ENCODE measurements around the gene CREB5.

CREB5 gene

GRCh38 chr7:28413011-28413410 is 693 bp downstream of the CREB5 start:
- Histone ChIP-seq H3K27me3 (ENCODE audit: control insufficient read depth in 1 of 2, insufficient read depth in 1 of 2, low read length in 2 of 2) (no peaks in the 10 kb centered on the region), H4K91ac (ENCODE audit: low read length) (no peak overlapping the region), H2BK15ac (ENCODE audit: low read depth, poor library complexity, severe bottlenecking) (no peak overlapping the region), H3K27ac (ENCODE audit: low read length, poor library complexity, severe bottlenecking) (no peak overlapping the region), H2BK12ac (ENCODE audit: low read length in 2 of 2) (no peak overlapping the region), H3K23ac (ENCODE audit: low read length in 2 of 2) (no peak overlapping the region), H3K4me3 (ENCODE audit: insufficient read depth in 1 of 2, low read depth in 1 of 2, low read length in 2 of 2) (no peak overlapping the region), H3K4me2 (ENCODE audit: low read length, poor library complexity, severe bottlenecking) (no peak overlapping the region), H2AFZ (ENCODE audit: low read depth, low read length) (no peak overlapping the region), H4K8ac (ENCODE audit: low read length) (no peak overlapping the region), H2BK5ac (ENCODE audit: low read depth, low read length, poor library complexity, severe bottlenecking) (no peak overlapping the region), H2AK5ac (ENCODE audit: low read length, severe bottlenecking) (no peak overlapping the region), H3K36me3 (ENCODE audit: control insufficient read depth in 1 of 2, insufficient read depth in 2 of 2, low read depth in 1 of 2, low read length in 2 of 2) (no peaks in the 10 kb centered on the region), H3K4me1 (ENCODE audit: control insufficient read depth, insufficient read depth, low read depth, low read length) (peaks cover 9% of the 10 kb centered on the region), H3K4ac (ENCODE audit: low read depth in 1 of 2, low read length in 2 of 2) (no peak overlapping the region), H3K9me3 (ENCODE audit: control insufficient read depth, low read length) (no peaks in the 10 kb centered on the region), H3K79me1 (replicated peaks; ENCODE audit: low read length, poor library complexity, severe bottlenecking) (peaks cover 11% of the 10 kb centered on the region), H3K14ac (ENCODE audit: low read length in 2 of 2) (no peak overlapping the region), H3K9ac (ENCODE audit: low read length) (peak overlapping the region; percentile 98), H3K18ac (ENCODE audit: low read depth in 1 of 2, low read length in 2 of 2) (no peak overlapping the region), H2BK120ac (ENCODE audit: low read depth, low read length) (no peak overlapping the region)
- WGBS = no CpG with 5 or more reads among the region's 1 CpG
- DNase-seq = no peak

GRCh38 chr7:28414453-28414852 is 2.1 kb downstream of the CREB5 start:
- WGBS = no CpG with 5 or more reads among the region's 1 CpG
- no peak overlapping the region for H2AFZ ChIP-seq (ENCODE audit: low read depth, low read length)
- no peak overlapping the region for H2BK12ac ChIP-seq (ENCODE audit: low read length in 2 of 2)
- no peak overlapping the region for H3K23ac ChIP-seq (ENCODE audit: low read length in 2 of 2)
- no peak for DNase-seq
- no peaks in the 10 kb centered on the region for H3K9me3 ChIP-seq (ENCODE audit: control insufficient read depth, low read length)
- H4K8ac ChIP-seq (ENCODE audit: low read length) = no peak overlapping the region
- no peak overlapping the region for H3K4me2 ChIP-seq (ENCODE audit: low read length, poor library complexity, severe bottlenecking)
- H3K18ac ChIP-seq (ENCODE audit: low read depth in 1 of 2, low read length in 2 of 2) = no peak overlapping the region
- H2BK120ac ChIP-seq (ENCODE audit: low read depth, low read length) = no peak overlapping the region
- H3K9ac ChIP-seq (ENCODE audit: low read length) = no peak overlapping the region
- H3K4me3 ChIP-seq (ENCODE audit: insufficient read depth in 1 of 2, low read depth in 1 of 2, low read length in 2 of 2) = no peak overlapping the region
- H4K91ac ChIP-seq (ENCODE audit: low read length) = no peak overlapping the region
- peaks cover 11% of the 10 kb centered on the region for H3K79me1 ChIP-seq (replicated peaks; ENCODE audit: low read length, poor library complexity, severe bottlenecking)
- H3K14ac ChIP-seq (ENCODE audit: low read length in 2 of 2) = no peak overlapping the region
- H3K27ac ChIP-seq (ENCODE audit: low read length, poor library complexity, severe bottlenecking) = no peak overlapping the region
- H3K4me1 ChIP-seq (ENCODE audit: control insufficient read depth, insufficient read depth, low read depth, low read length) = no peaks in the 10 kb centered on the region
- no peaks in the 10 kb centered on the region for H3K27me3 ChIP-seq (ENCODE audit: control insufficient read depth in 1 of 2, insufficient read depth in 1 of 2, low read length in 2 of 2)
- H3K4ac ChIP-seq (ENCODE audit: low read depth in 1 of 2, low read length in 2 of 2) = no peak overlapping the region
- H2BK5ac ChIP-seq (ENCODE audit: low read depth, low read length, poor library complexity, severe bottlenecking) = no peak overlapping the region
- H3K36me3 ChIP-seq (ENCODE audit: control insufficient read depth in 1 of 2, insufficient read depth in 2 of 2, low read depth in 1 of 2, low read length in 2 of 2) = no peaks in the 10 kb centered on the region
- H2BK15ac ChIP-seq (ENCODE audit: low read depth, poor library complexity, severe bottlenecking) = no peak overlapping the region
- no peak overlapping the region for H2AK5ac ChIP-seq (ENCODE audit: low read length, severe bottlenecking)

GRCh38 chr7:28417321-28417940 is 5.1 kb downstream of the CREB5 start:
- H3K4me2 ChIP-seq (ENCODE audit: low read length, poor library complexity, severe bottlenecking) = no peak overlapping the region
- H2BK120ac ChIP-seq (ENCODE audit: low read depth, low read length) = no peak overlapping the region
- H3K36me3 ChIP-seq (ENCODE audit: control insufficient read depth in 1 of 2, insufficient read depth in 2 of 2, low read depth in 1 of 2, low read length in 2 of 2) = no peaks in the 10 kb centered on the region

GRCh38 chr7:28418311-28418710 is 6.0 kb downstream of the CREB5 start:
- Histone ChIP-seq H2BK5ac (ENCODE audit: low read depth, low read length, poor library complexity, severe bottlenecking) (no peak overlapping the region), H2BK120ac (ENCODE audit: low read depth, low read length) (no peak overlapping the region), H3K9me3 (ENCODE audit: control insufficient read depth, low read length) (no peaks in the 10 kb centered on the region), H4K91ac (ENCODE audit: low read length) (no peak overlapping the region), H3K27me3 (ENCODE audit: control insufficient read depth in 1 of 2, insufficient read depth in 1 of 2, low read length in 2 of 2) (no peaks in the 10 kb centered on the region), H3K4me3 (ENCODE audit: insufficient read depth in 1 of 2, low read depth in 1 of 2, low read length in 2 of 2) (no peak overlapping the region), H3K4me1 (ENCODE audit: control insufficient read depth, insufficient read depth, low read depth, low read length) (no peaks in the 10 kb centered on the region), H3K9ac (ENCODE audit: low read length) (peak overlapping the region; percentile 54), H3K79me1 (replicated peaks; ENCODE audit: low read length, poor library complexity, severe bottlenecking) (peaks cover 15% of the 10 kb centered on the region), H2BK15ac (ENCODE audit: low read depth, poor library complexity, severe bottlenecking) (no peak overlapping the region), H4K8ac (ENCODE audit: low read length) (no peak overlapping the region), H3K23ac (ENCODE audit: low read length in 2 of 2) (no peak overlapping the region), H3K4me2 (ENCODE audit: low read length, poor library complexity, severe bottlenecking) (no peak overlapping the region), H2AK5ac (ENCODE audit: low read length, severe bottlenecking) (no peak overlapping the region), H3K18ac (ENCODE audit: low read depth in 1 of 2, low read length in 2 of 2) (no peak overlapping the region), H3K4ac (ENCODE audit: low read depth in 1 of 2, low read length in 2 of 2) (no peak overlapping the region), H3K14ac (ENCODE audit: low read length in 2 of 2) (no peak overlapping the region), H2BK12ac (ENCODE audit: low read length in 2 of 2) (no peak overlapping the region), H2AFZ (ENCODE audit: low read depth, low read length) (no peak overlapping the region), H3K27ac (ENCODE audit: low read length, poor library complexity, severe bottlenecking) (no peak overlapping the region), H3K36me3 (ENCODE audit: control insufficient read depth in 1 of 2, insufficient read depth in 2 of 2, low read depth in 1 of 2, low read length in 2 of 2) (no peaks in the 10 kb centered on the region)
- 90% methylated on average over 1 of the region's 2 CpGs for WGBS
- no peak for DNase-seq

More at GRCh38 chr7:28417321-28417940, 5.1 kb downstream of the CREB5 start:
- Histone ChIP-seq H3K79me1 (replicated peaks; ENCODE audit: low read length, poor library complexity, severe bottlenecking) (peaks cover 15% of the 10 kb centered on the region), H3K4me1 (ENCODE audit: control insufficient read depth, insufficient read depth, low read depth, low read length) (no peaks in the 10 kb centered on the region), H3K27me3 (ENCODE audit: control insufficient read depth in 1 of 2, insufficient read depth in 1 of 2, low read length in 2 of 2) (no peaks in the 10 kb centered on the region), H3K4ac (ENCODE audit: low read depth in 1 of 2, low read length in 2 of 2) (no peak overlapping the region), H3K9ac (ENCODE audit: low read length) (peak overlapping the region; percentile 54), H2BK15ac (ENCODE audit: low read depth, poor library complexity, severe bottlenecking) (no peak overlapping the region), H3K9me3 (ENCODE audit: control insufficient read depth, low read length) (no peaks in the 10 kb centered on the region), H3K14ac (ENCODE audit: low read length in 2 of 2) (no peak overlapping the region), H4K91ac (ENCODE audit: low read length) (no peak overlapping the region), H3K18ac (ENCODE audit: low read depth in 1 of 2, low read length in 2 of 2) (no peak overlapping the region), H4K8ac (ENCODE audit: low read length) (no peak overlapping the region), H3K4me3 (ENCODE audit: insufficient read depth in 1 of 2, low read depth in 1 of 2, low read length in 2 of 2) (no peak overlapping the region), H2BK12ac (ENCODE audit: low read length in 2 of 2) (no peak overlapping the region), H2BK5ac (ENCODE audit: low read depth, low read length, poor library complexity, severe bottlenecking) (no peak overlapping the region), H2AFZ (ENCODE audit: low read depth, low read length) (no peak overlapping the region), H3K23ac (ENCODE audit: low read length in 2 of 2) (no peak overlapping the region), H2AK5ac (ENCODE audit: low read length, severe bottlenecking) (no peak overlapping the region), H3K27ac (ENCODE audit: low read length, poor library complexity, severe bottlenecking) (no peak overlapping the region)
- no peak for DNase-seq
- 68% methylated on average over 3 of the region's 5 CpGs for WGBS

Data from mesenchymal stem cell (in vitro differentiated cells and primary cell).